HepG2 (cell line): ENCODE measurements around the gene CBX2. TPM values are rescaled to one million over a fixed set of nuclear protein-coding genes. Genes with fewer than 3 reads are reported as not detected.

Source experiments
- ARID5B ChIP-seq: IDR thresholded peaks from 2 replicates; pipeline ENCODE4 v1.4.0; 2020; ENCODE audit warnings: mild to moderate bottlenecking, missing genetic modification reagents
- ATRX ChIP-seq: sonication (generic); formaldehyde crosslinking; IDR thresholded peaks from 2 replicates; pipeline ENCODE4 v1.4.0; 2020; ENCODE audit warnings: missing genetic modification reagents, borderline replicate concordance
- CAMTA2 ChIP-seq: sonication (generic); formaldehyde crosslinking; IDR thresholded peaks from 2 replicates; pipeline ENCODE4 v1.4.0; 2020; ENCODE audit warnings: mild to moderate bottlenecking, missing genetic modification reagents, borderline replicate concordance
- DR1 ChIP-seq: sonication (generic); formaldehyde crosslinking; IDR thresholded peaks from 2 replicates; pipeline ENCODE4 v1.8.0; 2021; ENCODE audit warnings: mild to moderate bottlenecking, missing genetic modification reagents, inconsistent platforms
- FLYWCH1 ChIP-seq: sonication (generic); formaldehyde crosslinking; IDR thresholded peaks from 2 replicates; pipeline ENCODE4 v1.8.1; 2023; ENCODE audit warnings: mild to moderate bottlenecking, missing genetic modification reagents
- HDAC1 ChIP-seq: sonication (generic); formaldehyde crosslinking; IDR thresholded peaks from 2 replicates; pipeline ENCODE4 v1.5.1; 2020; ENCODE audit warnings: mild to moderate bottlenecking, missing genetic modification reagents
- IKZF4 ChIP-seq: sonication (generic); formaldehyde crosslinking; IDR thresholded peaks from 2 replicates; pipeline ENCODE4 v1.5.1; 2020; ENCODE audit warnings: borderline replicate concordance, mild to moderate bottlenecking, low read depth, missing genetic modification reagents; ENCODE audit errors: not compliant biosample characterization
- REL ChIP-seq: sonication (generic); formaldehyde crosslinking; conservative IDR thresholded peaks from 2 replicates; pipeline ENCODE4 v1.8.0; 2022; ENCODE audit warnings: mild to moderate bottlenecking, missing genetic modification reagents, moderate library complexity
- SKI ChIP-seq: fragments of 450-650 bp; IDR thresholded peaks from one replicate; pipeline ENCODE4 v1.6.1; 2018; ENCODE audit warnings: mild to moderate bottlenecking; ENCODE audit not compliant: partially characterized antibody
- SOX13 ChIP-seq, 3 experiments: fragments of 450-650 bp in 1 of 3; sonication (generic) in 1 of 3; formaldehyde crosslinking in 1 of 3; IDR thresholded peaks in 2 of 3; conservative IDR thresholded peaks in 1 of 3; 2 replicates each; pipeline versions ENCODE4 v1.5.0 to v1.6.1; 2016 to 2020; ENCODE audit warnings: antibody characterized with exemption in 1 of 3, mild to moderate bottlenecking in 1 of 3, missing compliant biosample characterization in 1 of 3, missing genetic modification reagents in 1 of 3, moderate library complexity in 1 of 3
- STAT5B ChIP-seq: sonication (generic); formaldehyde crosslinking; IDR thresholded peaks from 2 replicates; pipeline ENCODE4 v1.4.0; 2020; ENCODE audit warnings: missing genetic modification reagents
- TCF7 ChIP-seq: sonication (generic); IDR thresholded peaks from 2 replicates; pipeline ENCODE4 v1.6.1; 2016; ENCODE audit warnings: antibody characterized with exemption, low read depth
- TOPORS ChIP-seq: sonication (generic); formaldehyde crosslinking; IDR thresholded peaks from 2 replicates; pipeline ENCODE4 v1.8.0; 2023; ENCODE audit warnings: mild to moderate bottlenecking, missing genetic modification reagents
- ZNF44 ChIP-seq: sonication (generic); formaldehyde crosslinking; IDR thresholded peaks from 2 replicates; pipeline ENCODE4 v1.5.1; 2020; ENCODE audit warnings: mild to moderate bottlenecking, missing genetic modification reagents
- ZNF652 ChIP-seq: IDR thresholded peaks from 2 replicates; pipeline ENCODE4 v1.6.1; 2016; ENCODE audit warnings: low read depth, borderline replicate concordance
- ZNF772 ChIP-seq: sonication (generic); formaldehyde crosslinking; IDR thresholded peaks from 2 replicates; pipeline ENCODE4 v1.5.0; 2020; ENCODE audit warnings: mild to moderate bottlenecking, missing genetic modification reagents
- ZNF776 ChIP-seq: sonication (generic); formaldehyde crosslinking; IDR thresholded peaks from 2 replicates; pipeline ENCODE4 v1.4.0; 2020; ENCODE audit warnings: mild to moderate bottlenecking, missing genetic modification reagents
- ZNF891 ChIP-seq: sonication (generic); formaldehyde crosslinking; IDR thresholded peaks from 2 replicates; pipeline ENCODE4 v1.5.0; 2020; ENCODE audit warnings: mild to moderate bottlenecking, missing genetic modification reagents
- ZSCAN20 ChIP-seq: sonication (generic); formaldehyde crosslinking; IDR thresholded peaks from 2 replicates; pipeline ENCODE4 v1.4.0; 2020; ENCODE audit warnings: missing genetic modification reagents, mild to moderate bottlenecking, borderline replicate concordance
- ZZZ3 ChIP-seq: sonication (generic); formaldehyde crosslinking; IDR thresholded peaks from 2 replicates; pipeline ENCODE4 v1.4.0; 2020; ENCODE audit warnings: missing genetic modification reagents, mild to moderate bottlenecking, borderline replicate concordance
- polyA plus RNA-seq, 8 experiments: library from polyadenylated mRNA; depleted of rRNA in 3 of 8; stranded (reverse) in 7 of 8; unstranded in 1 of 8; fragments of >200 nt; fragmentation: Illumina TruSeq in 4 of 8; extraction: Trizol in 4 of 8; gene quantifications; 2 replicates each; pipeline versions ENCODE4 v1.2.1 to v1.2.3, GENCODE V29; 2011 to 2016; ENCODE audit warnings: low read depth in 4 of 8, missing spikeins in 1 of 8, mixed read lengths in 1 of 8; ENCODE audit not compliant: insufficient read depth in 1 of 8
- total RNA-seq, 5 experiments: library from RNA; depleted of rRNA; stranded (reverse); fragments of >200 nt; fragmentation: Illumina TruSeq; extraction: Trizol; gene quantifications; 2 replicates each; pipeline ENCODE4 v1.2.3, GENCODE V29; 2016; ENCODE audit warnings: low read depth in 1 of 5
- TF ChIP-seq, protein P1 (sequence below): sonication (generic); formaldehyde crosslinking; IDR thresholded peaks from 2 replicates; pipeline ENCODE4 v1.8.1; 2022; ENCODE audit warnings: low read depth, mild to moderate bottlenecking, missing genetic modification reagents
- TF ChIP-seq, protein P2 (sequence below): sonication (generic); formaldehyde crosslinking; IDR thresholded peaks from 2 replicates; pipeline ENCODE4 v1.4.0; 2020; ENCODE audit warnings: mild to moderate bottlenecking, missing genetic modification reagents

Gene CBX2
- total and polyA plus RNA-seq, 2 of the 13 experiments (the other 11 are each of a cell fraction or from before 2014, with no cell fraction given) = 14.5 to 31.1 TPM

DNA sequence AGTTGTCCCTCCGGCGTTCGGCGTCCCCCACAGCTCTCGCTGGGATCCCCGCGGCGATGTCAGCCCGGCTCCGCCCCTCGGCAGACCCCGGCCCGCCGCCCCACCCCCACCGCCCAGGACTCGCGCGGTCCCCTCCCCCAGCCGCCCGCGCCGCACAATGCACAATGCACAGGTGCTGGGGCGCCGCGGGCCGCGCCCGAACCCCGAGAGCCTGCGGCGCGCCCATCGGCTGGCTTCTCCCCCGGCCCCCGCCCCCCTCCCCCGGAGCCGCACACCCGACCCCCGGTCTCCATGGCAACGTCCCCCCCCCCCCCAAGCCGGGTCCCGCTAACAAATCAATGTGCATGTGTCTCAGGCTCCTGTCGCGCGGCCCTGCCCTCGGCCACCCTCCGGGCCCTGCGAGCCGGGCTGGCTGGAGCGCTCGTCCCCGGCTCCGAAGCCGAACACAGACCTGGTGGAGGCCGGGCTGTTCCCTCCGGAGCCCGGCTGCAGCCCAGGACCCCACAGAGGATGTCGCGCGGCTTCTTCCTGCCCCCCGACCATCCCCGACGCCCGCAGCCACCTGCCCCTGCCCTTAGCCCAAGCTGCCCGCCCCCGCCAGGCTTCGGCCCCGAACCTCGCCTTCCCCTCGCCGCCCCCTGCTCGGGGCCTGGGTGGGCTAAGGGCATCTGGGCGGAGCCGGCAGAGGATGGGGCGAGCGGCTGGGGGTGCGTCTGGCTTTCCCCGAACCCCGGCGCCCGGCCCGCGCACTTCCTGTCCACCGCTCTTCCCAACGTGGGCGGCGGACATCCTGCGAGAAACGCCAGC, 19.7 kb downstream of the CBX2 start (continued):
- TF ChIP-seq ATRX = no peak
- no peak for TF ChIP-seq ZNF772
- no peak; the same call in 1 of the 2 replicates for TF ChIP-seq ZNF776 (CRISPR knock-in tag)
- TF ChIP-seq DR1 (CRISPR knock-in tag) = no peak
- TF ChIP-seq STAT5B (CRISPR knock-in tag) = no peak
- 0 out of 2 replicates have a peak, but pooled peaks have one; percentile 18 for TF ChIP-seq ZSCAN20 (CRISPR knock-in tag)
- TF ChIP-seq, protein P1, sequence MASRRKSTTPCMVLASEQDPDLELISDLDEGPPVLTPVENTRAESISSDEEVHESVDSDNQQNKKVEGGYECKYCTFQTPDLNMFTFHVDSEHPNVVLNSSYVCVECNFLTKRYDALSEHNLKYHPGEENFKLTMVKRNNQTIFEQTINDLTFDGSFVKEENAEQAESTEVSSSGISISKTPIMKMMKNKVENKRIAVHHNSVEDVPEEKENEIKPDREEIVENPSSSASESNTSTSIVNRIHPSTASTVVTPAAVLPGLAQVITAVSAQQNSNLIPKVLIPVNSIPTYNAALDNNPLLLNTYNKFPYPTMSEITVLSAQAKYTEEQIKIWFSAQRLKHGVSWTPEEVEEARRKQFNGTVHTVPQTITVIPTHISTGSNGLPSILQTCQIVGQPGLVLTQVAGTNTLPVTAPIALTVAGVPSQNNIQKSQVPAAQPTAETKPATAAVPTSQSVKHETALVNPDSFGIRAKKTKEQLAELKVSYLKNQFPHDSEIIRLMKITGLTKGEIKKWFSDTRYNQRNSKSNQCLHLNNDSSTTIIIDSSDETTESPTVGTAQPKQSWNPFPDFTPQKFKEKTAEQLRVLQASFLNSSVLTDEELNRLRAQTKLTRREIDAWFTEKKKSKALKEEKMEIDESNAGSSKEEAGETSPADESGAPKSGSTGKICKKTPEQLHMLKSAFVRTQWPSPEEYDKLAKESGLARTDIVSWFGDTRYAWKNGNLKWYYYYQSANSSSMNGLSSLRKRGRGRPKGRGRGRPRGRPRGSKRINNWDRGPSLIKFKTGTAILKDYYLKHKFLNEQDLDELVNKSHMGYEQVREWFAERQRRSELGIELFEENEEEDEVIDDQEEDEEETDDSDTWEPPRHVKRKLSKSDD (CRISPR knock-in tag) = 0 out of 2 replicates have a peak, but pooled peaks have one; percentile 27
- no peak for TF ChIP-seq TCF7
- TF ChIP-seq TOPORS = no peak
- TF ChIP-seq ZNF44 (CRISPR knock-in tag) = no peak
- TF ChIP-seq ARID5B (CRISPR knock-in tag) = no peak
- 0 out of 2 replicates have a peak, but pooled peaks have one; percentile 21 for TF ChIP-seq REL (CRISPR knock-in tag)
- TF ChIP-seq SOX13 (IDR thresholded peaks at IDR 0.05) = peak; percentile 32; the same call in 1 of the 2 replicates
- no peak for TF ChIP-seq SOX13 (CRISPR knock-in tag; conservative IDR thresholded peaks at IDR 0.05 in 1 of 2, IDR thresholded peaks at IDR 0.05 in 1 of 2)
- 0 out of 2 replicates have a peak, but pooled peaks have one; percentile 36 for TF ChIP-seq ZNF891
- no peak for TF ChIP-seq CAMTA2 (CRISPR knock-in tag)
- no peak for TF ChIP-seq FLYWCH1 (CRISPR knock-in tag)
- TF ChIP-seq SKI = no peak
- TF ChIP-seq, protein P2, sequence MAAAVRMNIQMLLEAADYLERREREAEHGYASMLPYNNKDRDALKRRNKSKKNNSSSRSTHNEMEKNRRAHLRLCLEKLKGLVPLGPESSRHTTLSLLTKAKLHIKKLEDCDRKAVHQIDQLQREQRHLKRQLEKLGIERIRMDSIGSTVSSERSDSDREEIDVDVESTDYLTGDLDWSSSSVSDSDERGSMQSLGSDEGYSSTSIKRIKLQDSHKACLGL (CRISPR knock-in tag) = no peak
- TF ChIP-seq ZNF652 = no peak
- no peak for TF ChIP-seq HDAC1
- no peak for TF ChIP-seq IKZF4 (CRISPR knock-in tag)
- TF ChIP-seq ZZZ3 (CRISPR knock-in tag) = peak; percentile 6; the same call in 1 of the 2 replicates
